HG03108 (cell line): Measurements from ENCODE around the gene GBP6.
"Not testable (repeated sequence)": the region's sequence is repeated elsewhere in the genome, so short reads cannot be mapped to it uniquely, and the experiment has no call there.

Experiments used
- ATAC-seq: cut with Tn5 transposase; IDR thresholded peaks from one replicate; pipeline ENCODE4 v1.9.1; 2021; ENCODE audit warnings: moderate library complexity; ENCODE audit not compliant: unreplicated experiment

Gene GBP6

GRCh38 chr1:89363638-89364536 lies at the start of gene GBP6:
TSS of gene GBP6 (plus strand) at chr1:89364059. CDS start at chr1:89368552, 4,493 bp downstream.
- peak; percentile 24 for ATAC-seq

DNA sequence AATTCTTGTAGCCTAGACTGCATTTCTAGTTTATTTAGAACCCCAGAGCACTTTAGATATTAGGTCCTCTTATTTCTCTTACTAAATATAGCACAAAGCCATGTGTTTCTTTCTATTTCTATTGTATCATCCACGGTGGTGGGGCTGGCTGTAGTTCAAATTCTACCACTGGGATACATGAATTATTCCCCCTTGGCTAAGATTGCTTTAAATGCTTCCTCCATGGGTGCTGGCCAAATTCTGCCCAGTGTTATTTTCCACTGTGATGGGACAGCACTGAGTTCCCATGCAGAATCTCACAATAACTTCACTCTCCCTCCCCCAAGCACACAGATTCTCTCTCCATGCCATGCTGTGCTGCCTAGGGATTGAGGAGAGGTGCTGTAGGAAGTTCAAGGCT lies 41.5 kb upstream of the GBP6 start:
- no peak for ATAC-seq

DNA sequence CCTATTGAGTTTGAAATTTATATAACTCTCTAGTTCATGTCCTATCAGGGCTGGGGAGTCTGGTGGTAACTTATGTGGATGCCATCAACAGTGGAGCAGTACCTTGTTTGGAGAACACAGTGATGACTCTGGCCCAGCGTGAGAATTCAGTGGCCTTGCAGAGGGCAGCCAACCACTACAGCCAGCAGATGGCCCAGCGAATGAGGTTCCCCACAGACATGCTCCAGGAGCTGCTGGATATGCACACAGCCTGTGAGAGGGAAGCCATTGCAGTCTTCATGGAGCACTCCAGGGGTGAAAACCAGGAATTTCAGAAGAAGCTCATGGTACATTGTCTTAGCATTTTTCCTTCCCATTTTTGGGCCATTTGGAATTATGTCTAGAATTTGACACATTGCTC lies 32.0 kb upstream of the GBP6 start:
- no peak for ATAC-seq

- no peak for ATAC-seq
Measured at GRCh38 chr1:89332461-89332860, 31.4 kb upstream of the GBP6 start.

- no peak for ATAC-seq
Measured at GRCh38 chr1:89335486-89335885, 28.4 kb upstream of the GBP6 start.

DNA sequence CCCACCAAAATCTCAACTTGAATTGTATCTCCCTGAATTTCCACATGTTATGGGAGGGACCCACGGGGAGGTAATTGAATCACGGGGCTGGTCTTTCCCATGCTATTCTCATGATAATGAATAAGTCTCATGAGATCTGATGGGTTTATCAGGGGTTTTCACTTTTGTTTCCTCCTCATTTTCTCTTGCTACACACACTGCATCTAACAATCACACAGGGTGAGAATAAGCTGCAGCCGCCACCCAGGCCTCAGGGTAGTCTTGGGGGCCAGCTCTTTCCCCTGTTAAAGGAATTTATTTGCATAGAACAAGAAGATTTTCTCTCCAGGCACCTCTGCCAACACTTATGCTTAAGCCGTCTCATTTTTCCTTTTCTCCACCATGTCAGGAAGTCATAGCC lies 26.0 kb upstream of the GBP6 start:
- no peak for ATAC-seq

DNA sequence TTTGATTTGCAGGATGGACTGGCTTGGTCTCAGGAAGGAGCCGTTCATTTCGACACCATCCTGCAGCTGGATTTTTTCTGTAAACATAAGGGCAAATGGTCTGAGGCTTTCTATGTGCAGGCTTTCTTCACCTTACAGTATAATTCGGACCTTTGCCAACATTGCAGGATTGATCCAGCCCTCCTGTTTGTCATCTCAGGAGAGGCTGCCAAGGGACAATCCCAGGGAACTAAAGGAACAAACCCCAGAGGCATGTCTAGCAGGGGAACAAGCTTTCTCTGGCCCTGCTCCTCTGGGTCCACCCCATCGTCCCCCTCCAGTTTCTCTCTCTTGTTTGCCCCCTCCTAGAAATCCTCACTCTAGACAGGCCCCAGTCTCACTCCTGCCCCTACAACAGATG lies 24.8 kb upstream of the GBP6 start:
- ATAC-seq, result no peak

DNA sequence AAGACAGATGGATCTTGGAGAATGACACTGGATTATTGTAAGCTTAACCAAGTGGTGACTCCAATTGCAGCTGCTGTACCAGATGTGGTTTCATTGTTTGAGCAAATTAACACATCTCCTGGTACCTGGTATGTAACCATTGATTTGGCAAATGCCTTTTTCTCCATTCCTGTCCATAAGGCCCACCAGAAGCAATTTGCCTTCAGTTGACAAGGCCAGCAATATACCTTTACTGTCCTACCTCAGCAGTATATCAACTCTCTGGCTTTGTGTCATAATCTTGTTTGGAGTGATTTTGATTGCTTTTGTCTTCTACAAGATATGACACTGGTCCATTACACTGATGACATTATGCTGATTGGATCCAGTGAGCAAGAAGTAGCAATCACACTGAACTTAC lies 18.4 kb upstream of the GBP6 start:
- not testable (repeated sequence) for ATAC-seq

- no peak for ATAC-seq
Measured at GRCh38 chr1:89347296-89347695, 16.6 kb upstream of the GBP6 start.

DNA sequence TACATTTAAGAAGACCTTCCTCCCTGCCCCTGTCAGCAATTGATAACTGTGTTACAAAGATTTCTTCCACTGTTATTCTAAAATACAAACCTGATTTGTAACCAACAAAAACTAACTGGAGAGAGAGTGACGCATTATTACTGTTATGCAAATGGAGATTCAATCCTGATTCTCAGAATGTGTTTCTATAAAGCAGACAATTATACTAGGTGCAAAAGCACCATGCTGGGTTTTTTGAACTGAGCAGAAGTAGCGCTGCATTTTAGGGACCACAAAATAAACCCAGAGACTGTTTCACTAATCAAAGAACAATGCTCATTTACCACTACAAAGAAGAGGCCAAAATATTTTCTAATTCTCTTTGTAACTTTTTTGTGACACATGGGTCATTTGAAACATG lies 13.6 kb upstream of the GBP6 start:
- no peak for ATAC-seq

DNA sequence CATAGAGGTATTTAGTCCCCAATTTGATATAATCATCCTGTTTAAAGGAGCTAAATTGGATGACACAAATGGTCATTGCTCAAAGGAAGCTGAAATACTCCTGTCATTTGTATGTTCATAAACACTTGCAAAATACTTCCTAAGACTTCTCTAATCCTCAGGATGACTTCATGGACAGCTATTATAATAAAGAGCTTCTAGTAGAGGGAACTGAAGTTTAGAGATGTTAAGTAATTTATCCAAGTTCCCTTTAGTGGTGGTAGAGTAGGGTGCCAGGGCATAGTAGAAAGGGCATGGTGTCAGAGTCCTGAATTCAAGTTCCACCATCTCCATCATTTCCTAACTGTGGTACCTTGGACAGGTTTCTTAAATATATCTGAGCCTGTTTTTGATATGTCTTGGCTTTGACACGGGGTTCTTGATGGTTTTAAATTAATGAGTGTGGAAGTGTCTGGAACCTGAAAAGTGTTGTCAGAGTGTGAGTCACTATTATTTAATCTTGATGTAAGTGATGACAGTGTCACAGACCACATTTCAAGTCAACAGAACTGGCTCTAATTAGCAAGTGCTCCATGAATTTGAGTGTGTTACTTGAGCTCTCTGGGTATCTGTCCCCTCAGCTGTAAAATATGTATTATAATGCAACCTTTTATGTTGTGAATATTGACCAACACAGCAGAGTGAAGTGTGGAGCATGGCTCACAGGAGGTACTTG lies 12.1 kb upstream of the GBP6 start:
- ATAC-seq, result no peak

- ATAC-seq, result no peak
Measured at GRCh38 chr1:89352421-89352820, 11.4 kb upstream of the GBP6 start.

- ATAC-seq, result no peak
Measured at GRCh38 chr1:89354205-89354604, 9.7 kb upstream of the GBP6 start.

GRCh38 chr1:89355056-89355455 lies 8.8 kb upstream of the GBP6 start:
- no peak for ATAC-seq

DNA sequence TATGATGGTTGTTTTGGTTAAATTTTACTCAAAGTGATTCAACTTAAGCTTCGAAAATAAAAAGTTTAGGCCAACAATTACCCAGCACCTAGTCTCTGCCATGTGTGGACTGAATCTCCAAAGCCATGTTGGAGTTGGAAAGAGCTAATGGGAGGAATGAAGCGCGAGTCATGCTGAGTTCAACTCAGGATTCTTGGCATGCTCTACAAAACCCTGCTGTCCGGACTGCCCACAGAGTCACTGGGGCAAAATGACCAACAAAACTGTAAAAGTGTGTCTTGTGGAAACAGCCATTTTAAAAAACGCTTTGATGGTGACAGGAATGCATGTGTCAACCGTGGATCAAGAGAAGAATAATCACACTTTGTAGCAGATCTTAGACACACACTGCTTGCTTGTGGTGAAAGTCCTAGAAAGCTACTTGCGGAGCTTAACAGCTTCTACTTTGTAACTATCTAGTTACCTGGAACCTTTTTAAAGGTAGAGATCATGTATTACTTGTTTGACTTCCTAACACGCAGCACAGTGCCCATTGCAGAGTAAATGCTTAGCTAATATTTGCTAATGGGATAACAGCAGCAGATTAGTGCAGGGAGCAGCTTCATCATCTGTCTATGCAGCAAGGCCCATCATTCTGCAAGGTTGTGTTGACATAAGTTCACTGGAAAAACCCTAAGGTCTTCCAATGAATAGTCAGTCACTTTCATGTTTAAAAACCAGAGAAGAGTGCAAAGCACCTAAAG lies 7.0 kb upstream of the GBP6 start:
- no peak for ATAC-seq

DNA sequence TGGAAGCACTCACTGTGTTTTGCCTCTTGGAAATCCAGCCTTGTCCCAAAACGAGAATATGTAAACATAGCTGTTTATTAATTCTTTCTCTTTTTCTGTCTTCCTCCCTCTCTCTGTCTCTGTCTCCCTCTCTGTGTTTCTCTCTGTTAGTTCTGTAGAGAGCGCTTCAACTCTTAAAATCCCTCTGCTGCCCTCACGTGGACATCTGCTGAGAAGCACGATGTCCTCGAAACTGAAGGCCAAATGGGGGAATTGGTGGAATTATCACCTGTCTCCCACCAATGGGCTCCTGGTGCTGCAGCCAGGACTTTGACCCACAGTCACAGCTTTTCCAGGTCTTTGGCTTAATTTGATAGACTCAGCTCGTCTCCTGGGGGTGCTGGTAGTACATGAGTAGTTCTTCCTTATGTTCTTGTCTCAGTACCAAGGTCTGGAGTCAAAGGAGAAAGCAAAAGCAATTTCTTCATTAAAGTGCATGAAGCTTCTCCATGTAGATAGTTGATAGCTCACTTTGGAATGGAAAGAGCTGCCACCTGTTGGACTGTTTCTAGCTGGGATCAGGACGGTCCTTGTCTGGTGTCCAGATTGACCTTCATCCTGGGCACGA lies 5.5 kb upstream of the GBP6 start:
- no peak for ATAC-seq

DNA sequence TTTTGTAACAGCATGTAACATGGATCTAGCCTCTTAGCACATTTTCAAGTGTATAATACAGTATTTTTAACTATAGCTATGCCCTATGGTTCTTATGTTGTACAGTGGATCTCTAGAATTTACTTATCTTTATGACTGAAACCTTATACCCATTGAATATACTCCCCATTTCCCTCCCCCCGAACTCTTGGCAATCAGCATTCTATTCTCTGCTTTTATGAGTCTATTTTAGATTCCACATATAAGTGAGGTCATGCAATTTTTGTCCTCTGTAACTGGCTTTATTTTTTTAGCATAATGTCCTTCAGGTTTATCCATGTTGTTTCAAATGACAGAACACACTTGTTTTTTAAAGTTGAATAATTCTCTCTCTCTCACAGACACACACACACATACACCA lies 3.1 kb upstream of the GBP6 start:
- no peak for ATAC-seq

GRCh38 chr1:89361681-89362080 lies 2.2 kb upstream of the GBP6 start:
- ATAC-seq, result no peak

GRCh38 chr1:89363196-89363595 lies 663 bp upstream of the GBP6 start:
- ATAC-seq, result peak; percentile 92

DNA sequence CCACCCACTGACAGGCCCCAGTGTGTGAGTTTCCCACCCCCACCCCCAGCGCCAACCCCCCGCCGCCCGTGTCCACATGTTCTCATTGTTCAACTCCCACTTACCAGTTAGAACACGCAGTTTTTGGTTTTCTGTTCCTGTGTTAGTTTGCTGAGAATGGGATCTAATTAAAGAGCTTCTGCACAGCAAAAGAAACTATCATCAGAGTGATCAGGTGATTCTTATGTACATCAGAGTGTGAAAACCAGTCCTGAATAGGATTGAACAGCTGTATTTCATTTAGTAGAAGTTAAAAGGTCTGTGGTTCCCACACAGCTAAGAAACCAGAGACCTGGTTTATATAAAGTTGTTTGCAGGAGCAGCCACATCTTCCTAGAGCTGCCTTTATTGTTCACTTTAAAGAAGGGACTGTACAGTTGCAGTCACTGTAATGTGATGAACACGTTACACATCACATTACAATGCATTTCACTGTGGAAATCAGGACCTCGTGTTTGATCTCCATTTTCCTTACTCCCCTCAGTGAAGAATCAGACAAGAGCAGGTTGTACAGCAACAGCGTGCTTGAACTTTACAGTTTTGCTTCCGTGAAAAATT lies 1.2 kb downstream of the GBP6 start:
- ATAC-seq, result no peak

DNA sequence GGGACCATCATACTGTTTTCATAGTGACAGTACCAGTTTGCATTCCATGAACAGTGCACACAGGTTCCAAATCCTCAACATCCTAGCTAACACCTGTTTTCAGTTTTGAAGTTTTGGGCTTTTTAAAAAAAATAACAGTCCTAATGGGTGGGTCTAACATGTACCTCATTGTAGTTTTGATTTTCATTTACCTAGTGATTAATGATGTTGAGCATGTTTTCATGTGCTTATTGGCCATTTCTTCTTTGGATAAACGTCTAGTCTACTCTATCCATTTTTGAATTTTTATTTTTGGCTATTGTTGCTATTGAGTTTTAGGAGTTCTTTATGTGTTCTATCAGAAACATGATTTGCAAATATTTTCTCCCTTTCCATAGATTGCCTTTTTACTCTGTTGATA lies 3.4 kb downstream of the GBP6 start:
- no peak for ATAC-seq
